ENCODE results near the gene NCOA6.
A peak's percentile ranks its signal among the peaks of the same experiment; 100 is the strongest.

Gene NCOA6

GRCh38 chr20:34705008-34705396, 120.4 kb downstream of the NCOA6 start:
- no peak for DNase-seq (ENCODE audit: low read depth in 2 of 2)

GRCh38 chr20:34704177-34705007, 121.1 kb downstream of the NCOA6 start, which contains the start of gene TP53INP2:
TSS of gene TP53INP2 (plus strand) at chr20:34704344. CDS start at chr20:34708740, 4,396 bp downstream.
- DNase-seq (ENCODE audit: low read depth in 2 of 2): peak; percentile 57 to 66

- no peak for DNase-seq (ENCODE audit: low read depth in 2 of 2)
These were observed 121.9 kb downstream of the NCOA6 start for GRCh38 chr20:34703424-34704176.

- no peak for DNase-seq (ENCODE audit: low read depth in 2 of 2)
These were observed 122.4 kb downstream of the NCOA6 start for GRCh38 chr20:34703061-34703423.

GRCh38 chr20:34701405-34702085, 123.9 kb downstream of the NCOA6 start:
- no peak for DNase-seq (ENCODE audit: low read depth in 2 of 2)

- DNase-seq (ENCODE audit: low read depth in 2 of 2): no peak
These were observed 132.0 kb downstream of the NCOA6 start for GRCh38 chr20:34693414-34693813.

GRCh38 chr20:34691838-34692237, 133.6 kb downstream of the NCOA6 start:
- DNase-seq (ENCODE audit: low read depth in 2 of 2): no peak

- no peak for DNase-seq (ENCODE audit: low read depth in 2 of 2)
These were observed 136.0 kb downstream of the NCOA6 start for GRCh38 chr20:34689486-34689885.

GRCh38 chr20:34683667-34684066, 141.8 kb downstream of the NCOA6 start:
- no peak for DNase-seq (ENCODE audit: low read depth in 2 of 2)

- no peak for DNase-seq (ENCODE audit: low read depth in 2 of 2)
These were observed 144.8 kb downstream of the NCOA6 start for GRCh38 chr20:34680586-34681175.

GRCh38 chr20:34676642-34677373, 148.6 kb downstream of the NCOA6 start, which contains the start of gene PIGU:
TSS of gene PIGU (minus strand) at chr20:34677092. CDS start at chr20:34677085, 7 bp downstream.
- peak; percentile 86 to 87 for DNase-seq (ENCODE audit: low read depth in 2 of 2)

GRCh38 chr20:34675993-34676641, 149.3 kb downstream of the NCOA6 start:
- DNase-seq (ENCODE audit: low read depth in 2 of 2): no peak

GRCh38 chr20:34675561-34675960, 149.9 kb downstream of the NCOA6 start:
- DNase-seq (ENCODE audit: low read depth in 2 of 2): no peak

- DNase-seq (ENCODE audit: low read depth in 2 of 2): no peak
These were observed 152.0 kb downstream of the NCOA6 start for GRCh38 chr20:34673412-34673811.

- no peak for DNase-seq (ENCODE audit: low read depth in 2 of 2)
These were observed 156.4 kb downstream of the NCOA6 start for GRCh38 chr20:34669094-34669493.
